AG08396 (cell line): Measurements from ENCODE around the gene DIAPH1.
"Not testable (repeated sequence)": the region's sequence is repeated elsewhere in the genome, so short reads cannot be mapped to it uniquely, and the experiment has no call there.

Experiments used
- DNase-seq: peaks from one replicate; pipeline ENCODE4 v3.0.0; 2012; ENCODE audit warnings: low spot score, mixed read lengths

The DIAPH1 gene

DNA sequence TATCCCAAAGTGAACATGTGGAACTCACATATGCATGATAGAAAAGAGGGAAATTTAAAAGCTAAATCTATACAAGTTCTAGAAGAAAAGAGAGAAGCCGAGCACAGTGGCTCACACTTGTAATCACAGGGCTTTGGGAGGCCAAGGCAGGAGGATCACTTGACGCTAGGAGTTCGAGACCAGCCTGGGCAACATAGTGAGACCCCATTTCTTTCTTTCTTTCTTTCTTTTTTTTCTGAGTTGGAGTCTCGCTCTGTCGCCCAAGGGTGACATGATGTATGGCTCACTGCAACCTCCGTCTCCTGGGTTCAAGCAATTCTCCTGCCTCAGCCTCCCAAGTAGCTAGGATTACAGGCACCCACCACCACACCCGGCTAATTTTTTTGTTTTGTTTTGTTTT is 8.9 kb downstream of the DIAPH1 start:
- not testable (repeated sequence) for DNase-seq

DNA sequence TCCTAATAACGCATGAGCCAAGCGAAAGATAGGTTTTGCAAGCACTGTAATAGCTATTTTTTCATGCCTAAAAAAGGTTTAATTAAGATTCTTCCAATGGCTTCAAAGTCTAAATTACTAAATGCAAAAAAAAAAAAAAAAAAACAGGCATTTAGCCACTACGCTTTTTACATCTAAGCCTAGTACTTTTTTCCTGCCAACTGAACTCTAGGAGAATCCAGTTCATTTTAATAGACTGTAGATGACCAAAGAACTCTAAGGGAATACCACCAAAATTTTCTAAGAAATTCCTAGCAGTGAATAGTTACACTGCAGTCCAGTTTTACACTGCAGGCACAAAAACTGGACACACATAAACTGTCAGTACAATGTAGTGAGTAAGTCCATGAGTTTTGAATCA is 9.8 kb downstream of the DIAPH1 start:
- DNase-seq: no peak

GRCh38 chr5:141608557-141608956 is 10.2 kb downstream of the DIAPH1 start:
- no peak for DNase-seq

- no peak for DNase-seq
These were observed 10.8 kb downstream of the DIAPH1 start for GRCh38 chr5:141608046-141608445.

GRCh38 chr5:141605523-141606277 is 13.1 kb downstream of the DIAPH1 start:
- DNase-seq: no peak

DNA sequence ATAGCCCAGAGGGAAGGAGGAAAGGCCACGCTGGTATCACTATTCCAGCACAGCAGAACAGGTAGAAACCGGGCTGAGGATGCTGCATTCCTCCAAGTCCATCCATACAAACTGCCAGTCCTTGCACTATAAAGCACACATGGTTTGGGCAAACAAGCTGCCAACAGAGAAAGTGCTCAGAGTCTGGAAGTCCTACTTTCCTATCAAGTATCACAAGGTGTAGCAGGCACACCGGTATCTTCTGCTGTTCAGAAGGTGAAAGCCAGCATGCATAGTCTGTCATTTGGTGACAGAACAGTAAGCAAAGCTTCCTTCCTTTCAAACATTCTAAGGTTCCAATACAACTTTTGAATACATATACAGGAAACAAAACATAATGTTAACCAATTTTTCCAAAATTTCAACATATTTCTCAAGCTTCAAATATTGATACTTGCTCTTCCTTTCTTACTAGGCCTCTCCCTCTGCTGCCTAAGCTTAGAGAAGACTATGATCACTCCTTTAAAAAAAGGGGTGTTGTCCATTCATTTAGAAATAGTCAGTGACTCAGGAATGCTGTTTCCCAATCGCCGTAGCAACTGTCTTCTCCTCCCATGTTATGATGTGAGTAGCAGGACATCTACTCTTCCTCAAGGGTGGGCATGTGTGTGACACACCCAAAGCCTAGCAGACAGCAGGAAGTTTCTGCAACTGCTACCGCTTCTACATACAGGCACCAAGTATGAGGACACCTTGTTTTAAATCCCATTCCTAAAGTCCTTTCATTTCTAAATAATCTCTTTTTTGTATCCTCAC is 14.7 kb downstream of the DIAPH1 start:
- DNase-seq: peak; percentile 82

DNA sequence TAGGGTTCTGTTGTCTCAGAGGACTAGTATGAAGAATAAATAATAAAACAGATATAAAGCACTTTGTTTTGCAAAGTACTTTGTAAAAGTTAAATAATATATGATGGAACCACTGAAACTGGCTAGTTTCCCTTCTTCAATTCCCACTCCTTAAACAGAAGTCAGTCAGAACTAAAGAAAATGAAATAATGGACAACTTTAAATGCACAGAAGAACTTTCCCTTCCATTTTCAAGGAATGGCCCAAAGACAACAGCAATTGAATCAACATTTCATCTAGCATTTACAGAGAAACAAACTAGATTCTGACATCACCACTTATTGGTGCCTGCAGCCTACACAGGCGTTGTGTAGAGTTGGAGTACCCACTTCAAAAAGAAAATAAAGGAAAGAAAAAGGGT is 16.2 kb downstream of the DIAPH1 start:
- DNase-seq: no peak

DNA sequence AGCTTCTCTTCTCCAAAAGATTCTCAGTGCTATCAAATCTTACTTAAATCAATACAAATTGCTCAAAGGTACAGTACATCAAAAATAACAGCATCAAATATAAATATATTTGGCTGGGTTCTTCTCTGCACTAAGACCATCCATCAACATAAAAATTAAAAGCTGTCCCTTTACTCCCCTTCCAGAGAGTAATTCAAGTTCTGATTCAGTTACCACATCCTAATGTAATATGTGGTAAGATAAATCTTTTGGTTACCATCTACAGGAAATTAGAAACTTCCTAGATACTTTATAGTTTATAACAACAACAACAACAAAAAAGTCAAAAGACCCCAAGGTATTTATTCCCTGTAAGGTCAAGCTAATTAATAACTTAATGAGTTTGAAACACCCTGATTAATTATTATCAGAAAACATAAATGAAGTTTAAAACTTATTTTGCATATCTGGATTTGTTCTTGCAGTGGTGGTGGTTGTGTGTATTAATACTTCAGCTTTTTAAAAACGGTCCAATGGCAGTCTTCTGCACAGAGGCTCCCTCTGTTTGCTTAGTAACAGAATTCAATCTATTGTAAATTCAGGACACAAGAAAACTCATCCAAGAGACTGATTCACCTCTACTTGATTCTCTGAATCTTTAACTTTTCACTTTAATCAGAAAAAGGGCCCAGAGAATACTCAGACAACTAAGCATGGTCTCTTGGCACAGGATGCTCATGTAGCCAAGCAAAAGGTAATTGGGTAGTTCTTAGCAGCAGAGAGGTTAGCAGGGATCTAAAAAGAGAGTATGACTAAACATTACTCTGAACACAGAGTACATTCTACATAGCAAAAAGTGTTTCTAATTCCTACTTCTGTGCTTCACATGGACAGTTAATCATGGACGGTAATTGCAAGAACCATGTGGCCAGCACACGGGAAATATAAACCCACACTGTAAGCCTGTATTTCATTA is 20.1 kb downstream of the DIAPH1 start:
- peak; percentile 10 for DNase-seq

DNA sequence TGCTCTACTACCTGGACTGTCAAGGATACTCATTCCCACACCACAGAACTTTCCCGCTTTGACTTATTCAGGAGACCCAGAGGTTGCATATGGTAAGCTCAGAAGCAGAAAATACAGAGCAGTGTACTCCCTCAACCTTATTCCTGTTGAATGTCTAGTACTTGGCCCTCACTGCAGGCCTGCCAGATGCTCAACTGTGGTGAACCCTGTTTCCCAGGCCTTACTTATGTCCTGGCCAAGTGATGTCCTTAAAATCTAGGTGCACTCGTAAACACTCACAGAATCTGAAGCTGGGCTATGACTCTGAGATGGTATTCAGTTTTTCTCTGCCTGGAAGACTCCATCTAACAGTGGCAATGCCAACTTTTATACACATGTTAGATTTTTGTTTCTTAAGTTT is 21.0 kb downstream of the DIAPH1 start:
- no peak for DNase-seq

GRCh38 chr5:141597394-141597793 is 21.4 kb downstream of the DIAPH1 start:
- DNase-seq: no peak

- no peak for DNase-seq
These were observed 21.9 kb downstream of the DIAPH1 start for GRCh38 chr5:141596867-141597266.

- DNase-seq: no peak
These were observed 28.7 kb downstream of the DIAPH1 start for GRCh38 chr5:141590127-141590526.

- DNase-seq: no peak
These were observed 32.6 kb downstream of the DIAPH1 start for GRCh38 chr5:141586246-141586645.

- no peak for DNase-seq
These were observed 33.2 kb downstream of the DIAPH1 start for GRCh38 chr5:141585594-141585993.

DNA sequence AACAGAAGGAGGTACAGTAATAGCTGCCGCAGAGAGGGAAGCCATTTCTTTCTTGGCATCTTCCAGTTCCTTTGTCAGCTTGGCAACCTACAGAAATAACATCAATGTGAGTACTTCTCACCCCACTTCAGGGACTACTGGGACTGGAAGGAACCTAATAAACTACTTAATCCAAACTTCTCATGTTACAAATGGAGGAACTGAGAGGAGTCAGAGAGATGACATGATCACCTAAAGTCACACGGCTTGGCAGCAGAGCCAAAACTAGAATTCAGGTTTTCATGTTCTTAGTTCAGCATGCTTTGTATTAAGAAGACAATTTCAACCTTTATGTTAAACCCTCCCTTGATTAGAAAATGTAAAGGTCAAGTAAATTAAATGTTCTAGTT is 44.7 kb downstream of the DIAPH1 start:
- no peak for DNase-seq

GRCh38 chr5:141573489-141574121 is 45.2 kb downstream of the DIAPH1 start:
- no peak for DNase-seq

- DNase-seq: no peak
These were observed 48.1 kb downstream of the DIAPH1 start for GRCh38 chr5:141570655-141571054.

- DNase-seq: peak; percentile 10
These were observed 51.2 kb downstream of the DIAPH1 start for GRCh38 chr5:141567513-141568117.

GRCh38 chr5:141565826-141566570 is 52.8 kb downstream of the DIAPH1 start:
- no peak for DNase-seq

DNA sequence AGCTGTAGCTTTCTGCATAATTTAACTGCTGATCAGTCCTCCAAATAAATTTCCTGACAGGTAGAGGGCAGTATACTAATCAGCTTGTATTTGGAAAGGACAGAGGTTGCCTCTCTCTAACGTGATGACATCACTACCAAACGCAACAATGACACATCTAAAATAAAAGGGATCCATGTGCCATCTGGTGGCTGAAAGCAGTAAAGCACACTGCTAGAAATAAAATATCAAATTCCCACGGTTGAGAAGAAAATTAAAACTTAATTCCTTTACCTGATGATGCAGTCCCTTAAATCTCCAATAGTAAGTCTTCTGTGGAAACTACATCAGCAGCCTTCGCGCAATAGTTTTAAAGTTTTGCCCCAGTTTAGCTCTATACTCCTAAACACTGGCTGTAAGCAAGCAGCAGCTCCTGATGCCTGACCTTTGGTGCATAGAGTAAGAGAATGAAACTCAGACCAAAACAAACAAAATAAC is 54.5 kb downstream of the DIAPH1 start:
- peak; percentile 56 for DNase-seq
